Kidney (tissue), 14 donors: ENCODE results near the gene DNAJC10. TPM values are rescaled to one million over a fixed set of nuclear protein-coding genes. Genes with fewer than 3 reads are reported as not detected.
A peak's percentile ranks its signal among the peaks of the same experiment; 100 is the strongest.

ENCODE experiments used
- DNase-seq, 5 donors: peaks; one replicate each; pipeline ENCODE4 v3.0.0-alpha.2; 2013 to 2020
- FAIRE-seq: peaks from 2 replicates; lab custom pipeline; 2012; peaks lifted over from hg19 to GRCh38; lab: Jason Lieb, UNC
- H3K27ac ChIP-seq, 2 donors: one replicate each; pipeline ENCODE4 v1.7.0; 2013; ENCODE audit warnings: low read depth in 2 of 2, low read length in 2 of 2, inconsistent platforms in 1 of 2
- H3K27me3 ChIP-seq: one replicate; pipeline ENCODE4 v1.7.1; 2013; ENCODE audit warnings: low read length, inconsistent platforms; ENCODE audit not compliant: control insufficient read depth, insufficient read depth
- H3K36me3 ChIP-seq, 3 donors: one replicate each; pipeline versions ENCODE4 v1.7.0 to v1.7.1; 2013; ENCODE audit warnings: low read length in 3 of 3, control low read depth in 1 of 3, inconsistent platforms in 1 of 3; ENCODE audit not compliant: insufficient read depth in 3 of 3, control insufficient read depth in 2 of 3
- H3K4me1 ChIP-seq, 3 donors: one replicate each; pipeline versions ENCODE4 v1.7.0 to v1.7.1; 2013; ENCODE audit warnings: low read length in 3 of 3, inconsistent platforms in 1 of 3, low read depth in 1 of 3; ENCODE audit not compliant: control insufficient read depth in 2 of 3, insufficient read depth in 2 of 3
- H3K4me3 ChIP-seq, 3 donors: one replicate each; pipeline versions ENCODE4 v1.7.0 to v1.8.1; 2013; ENCODE audit warnings: low read length in 3 of 3, control low read depth in 1 of 3, inconsistent platforms in 1 of 3
- H3K9ac ChIP-seq, 3 donors: one replicate each; pipeline versions ENCODE4 v1.7.0 to v1.7.1; 2013; ENCODE audit warnings: low read length in 3 of 3, control low read depth in 1 of 3, inconsistent platforms in 1 of 3
- H3K9me3 ChIP-seq, 3 donors: one replicate each; pipeline versions ENCODE4 v1.7.0 to v1.7.1; 2013; ENCODE audit warnings: low read length in 3 of 3, control low read depth in 1 of 3, inconsistent platforms in 1 of 3; ENCODE audit not compliant: control insufficient read depth in 2 of 3, insufficient read depth in 1 of 3
- intact Hi-C: fragments of 100-400 bp; cut with DNase I; formaldehyde crosslinking; loops from one replicate; pipeline ENCODE4 v1.11.1; 2022
- polyA plus RNA-seq: library from polyadenylated mRNA; stranded (reverse); fragments of 350-450 nt; fragmentation: Illumina TruSeq; extraction: RNeasy Lipid Tissue Mini Kit (QIAGEN cat#74804); gene quantifications from one replicate; pipeline ENCODE4 v1.2.3, GENCODE V29; 2014; ENCODE audit warnings: low read depth, low replicate concordance; ENCODE audit not compliant: insufficient read depth
- total RNA-seq: library from RNA; stranded (reverse); fragmentation: NEBNext Ultra II Directional; extraction: Animal tissue kit (Norgen Biotek cat#: 25700); gene quantifications from one replicate; pipeline ENCODE4 v1.2.1, GENCODE V29; 2021
- TF ChIP-seq, protein P1 (sequence below): IDR thresholded peaks from 3 replicates; pipeline ENCODE4 v1.5.1; 2012; ENCODE audit warnings: mild to moderate bottlenecking, moderate library complexity, borderline replicate concordance; ENCODE audit not compliant: insufficient read depth; ENCODE audit errors: extremely low read depth
- donor health status: control.
- donor health status: control.
- donor health status: control.
- donor health status: control.
- donor health status: control.
- donor health status: DM: yes; HTN: yes; CAD: no.
- donor health status: Normal renal cell carcinoma (clear cell type).

DNAJC10 gene
- total and polyA plus RNA-seq, 2 donors from 2014 or later: 30.1 to 127 TPM

DNA sequence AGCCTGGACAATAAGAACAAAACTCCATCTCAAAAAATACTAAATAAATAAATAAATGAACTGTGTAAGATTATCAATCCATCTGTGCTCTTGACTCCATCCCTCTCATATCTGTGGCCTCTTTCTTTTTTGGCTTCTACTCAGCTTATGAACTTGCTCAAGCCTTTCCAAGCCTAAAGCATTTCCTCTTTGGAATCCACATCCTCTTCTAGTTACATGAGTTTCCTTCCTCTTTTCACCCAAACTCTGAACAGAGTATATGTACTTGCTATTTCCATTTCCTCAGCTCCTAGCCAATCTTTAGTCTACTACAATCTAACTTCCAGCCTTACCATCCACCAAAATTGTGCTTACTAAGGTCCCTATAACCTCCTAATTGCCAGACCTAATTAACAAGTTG is 2.5 kb upstream of the DNAJC10 start:
- FAIRE-seq: no peak
- Histone ChIP-seq H3K4me3 (no peak overlapping the region), H3K36me3 (no peaks in the 10 kb centered on the region), H3K4me1 (peaks cover 0 to 8% (median 6%) of the 10 kb centered on the region in 3 donors), H3K27ac (no peak overlapping the region), H3K27me3 (no peaks in the 10 kb centered on the region), H3K9ac (no peak overlapping the region), H3K9me3 (no peaks in the 10 kb centered on the region)
- TF ChIP-seq, protein P1, sequence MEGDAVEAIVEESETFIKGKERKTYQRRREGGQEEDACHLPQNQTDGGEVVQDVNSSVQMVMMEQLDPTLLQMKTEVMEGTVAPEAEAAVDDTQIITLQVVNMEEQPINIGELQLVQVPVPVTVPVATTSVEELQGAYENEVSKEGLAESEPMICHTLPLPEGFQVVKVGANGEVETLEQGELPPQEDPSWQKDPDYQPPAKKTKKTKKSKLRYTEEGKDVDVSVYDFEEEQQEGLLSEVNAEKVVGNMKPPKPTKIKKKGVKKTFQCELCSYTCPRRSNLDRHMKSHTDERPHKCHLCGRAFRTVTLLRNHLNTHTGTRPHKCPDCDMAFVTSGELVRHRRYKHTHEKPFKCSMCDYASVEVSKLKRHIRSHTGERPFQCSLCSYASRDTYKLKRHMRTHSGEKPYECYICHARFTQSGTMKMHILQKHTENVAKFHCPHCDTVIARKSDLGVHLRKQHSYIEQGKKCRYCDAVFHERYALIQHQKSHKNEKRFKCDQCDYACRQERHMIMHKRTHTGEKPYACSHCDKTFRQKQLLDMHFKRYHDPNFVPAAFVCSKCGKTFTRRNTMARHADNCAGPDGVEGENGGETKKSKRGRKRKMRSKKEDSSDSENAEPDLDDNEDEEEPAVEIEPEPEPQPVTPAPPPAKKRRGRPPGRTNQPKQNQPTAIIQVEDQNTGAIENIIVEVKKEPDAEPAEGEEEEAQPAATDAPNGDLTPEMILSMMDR: no peak
- peak in 1 of 5 donors; percentile 3 for DNase-seq
- intact Hi-C loops: no loop called here

DNA sequence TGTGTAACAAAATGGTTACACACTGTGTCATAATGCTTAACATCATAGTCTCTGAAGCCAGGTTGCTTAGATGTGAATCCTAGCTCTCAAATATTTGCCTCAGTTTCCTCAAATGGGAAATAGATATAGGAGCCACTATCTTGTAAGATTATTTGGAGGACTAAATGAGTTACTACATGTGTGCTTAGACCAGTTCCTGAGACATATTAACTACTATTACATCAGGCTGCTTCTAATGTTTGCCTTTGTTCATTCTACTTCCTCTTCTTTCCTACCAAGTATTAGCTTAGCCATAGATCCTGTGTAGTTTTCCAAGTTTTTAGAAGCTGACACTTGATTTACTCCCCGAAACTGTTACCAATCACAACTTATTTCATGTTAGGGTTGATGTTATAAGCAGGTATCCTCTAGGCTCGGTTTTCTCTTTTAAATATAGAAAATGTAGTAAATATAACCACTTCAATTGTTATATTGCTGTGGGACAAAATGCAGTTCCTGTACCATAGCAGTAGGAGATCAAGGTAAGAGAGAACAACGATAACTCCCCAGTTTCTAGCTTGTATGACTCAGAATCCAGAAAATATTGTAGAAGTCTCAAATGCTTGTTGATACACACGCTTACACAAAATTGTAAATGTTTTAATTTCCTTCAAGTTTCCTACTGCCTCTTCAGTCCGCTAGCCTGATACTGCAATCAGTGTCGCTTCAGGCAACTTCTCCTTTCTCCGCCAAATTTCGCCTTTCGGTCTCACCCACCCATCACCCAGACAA is 751 bp upstream of the DNAJC10 start:
- Histone ChIP-seq H3K4me3 (peak overlapping the region; percentile 87 to 98 (median 98)), H3K36me3 (no peaks in the 10 kb centered on the region), H3K9me3 (no peaks in the 10 kb centered on the region), H3K27me3 (no peaks in the 10 kb centered on the region), H3K9ac (peak overlapping the region; percentile 67 to 97 (median 82)), H3K27ac (peak overlapping the region; percentile 78 to 83), H3K4me1 (peaks cover 0 to 8% (median 6%) of the 10 kb centered on the region in 3 donors)
- TF ChIP-seq, protein P1: no peak
- DNase-seq (peak in 1 of 5 donors; percentile 28), FAIRE-seq (no peak)
- intact Hi-C loops: no loop called here

DNA sequence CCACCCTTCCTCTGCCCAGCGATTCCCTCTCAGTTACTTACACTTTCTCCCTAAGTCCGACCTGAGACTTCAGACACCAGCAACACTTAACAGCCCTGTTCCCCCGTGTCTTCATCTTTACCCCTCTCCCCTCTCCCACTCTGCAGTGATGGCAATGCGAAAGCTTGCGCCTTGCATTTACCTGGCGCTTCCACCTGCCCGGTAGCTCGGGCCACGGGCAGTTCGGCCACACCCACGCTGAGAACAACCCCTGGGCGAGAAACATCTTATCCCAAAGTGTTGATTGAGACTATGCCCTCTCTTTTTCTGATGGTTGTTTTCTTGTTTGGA is 558 bp downstream of the DNAJC10 start:
- no peak for FAIRE-seq
- Histone ChIP-seq H3K36me3 (peaks cover 0 to 4% (median 2%) of the 10 kb centered on the region in 3 donors), H3K9ac (peak overlapping the region; percentile 82 to 97 (median 87)), H3K4me3 (peak overlapping the region; percentile 87 to 98 (median 98)), H3K27me3 (no peaks in the 10 kb centered on the region), H3K9me3 (no peaks in the 10 kb centered on the region), H3K27ac (peak overlapping the region; percentile 83 to 90), H3K4me1 (peaks cover 0 to 8% (median 6%) of the 10 kb centered on the region in 3 donors)
- DNase-seq: peak in 1 of 5 donors; percentile 53
- TF ChIP-seq, protein P1: no peak
- intact Hi-C loops: no loop called here
